Activated CD8-positive, alpha-beta T cell treated with anti-CD3 and anti-CD28 coated beads, Interleukin-2, amount 10 ng/mL, durations not matched to agents 7 days and 5 days (primary cell): Measurements from ENCODE around the gene BACE2. TPM values are rescaled to one million over a fixed set of nuclear protein-coding genes. Genes with fewer than 3 reads are reported as not detected.

Source experiments
- ATAC-seq: fragments of 150-1000 bp; cut with Tn5 transposase; one replicate; pipeline ENCODE4 v1.10.0; 2021; ENCODE audit warnings: moderate library complexity
- CTCF ChIA-PET: fragments of 350-600 bp; sonication (Branson Sonifier 250); formaldehyde crosslinking; loops from one replicate; lab custom pipeline; 2021; ENCODE audit warnings: antibody characterized with exemption; lab: Charles Lee
- POLR2A ChIA-PET: fragments of 350-600 bp; sonication (Branson Sonifier 250); formaldehyde crosslinking; loops from one replicate; lab custom pipeline; 2021; ENCODE audit warnings: antibody characterized with exemption; lab: Charles Lee
- DNase-seq: peaks from one replicate; pipeline ENCODE4 v3.0.0-alpha.2; 2020
- H3K27ac Mint-ChIP-seq: one replicate; pipeline ENCODE4 v1.8.0; 2021; ENCODE audit warnings: mild to moderate bottlenecking, mixed read lengths
- H3K27me3 Mint-ChIP-seq: one replicate; pipeline ENCODE4 v1.8.0; 2021; ENCODE audit warnings: low read depth, mixed read lengths
- H3K36me3 Mint-ChIP-seq: one replicate; pipeline ENCODE4 v1.8.0; 2021; ENCODE audit warnings: low read depth, mixed read lengths
- H3K4me1 Mint-ChIP-seq: one replicate; pipeline ENCODE4 v1.8.0; 2021; ENCODE audit warnings: low read depth, mixed read lengths
- H3K4me3 Mint-ChIP-seq: one replicate; pipeline ENCODE4 v1.8.0; 2021; ENCODE audit warnings: mild to moderate bottlenecking, mixed read lengths
- H3K9me3 Mint-ChIP-seq: one replicate; pipeline ENCODE4 v1.8.0; 2022; ENCODE audit warnings: mixed read lengths; ENCODE audit not compliant: insufficient read depth
- total RNA-seq, 2 experiments: library from RNA; stranded (reverse); gene quantifications; one replicate each; pipeline ENCODE4 v1.2.3, GENCODE V29; 2021

The BACE2 gene
- total RNA-seq, 2 experiments from 2014 or later, result 4.1 to 4.6 TPM

DNA sequence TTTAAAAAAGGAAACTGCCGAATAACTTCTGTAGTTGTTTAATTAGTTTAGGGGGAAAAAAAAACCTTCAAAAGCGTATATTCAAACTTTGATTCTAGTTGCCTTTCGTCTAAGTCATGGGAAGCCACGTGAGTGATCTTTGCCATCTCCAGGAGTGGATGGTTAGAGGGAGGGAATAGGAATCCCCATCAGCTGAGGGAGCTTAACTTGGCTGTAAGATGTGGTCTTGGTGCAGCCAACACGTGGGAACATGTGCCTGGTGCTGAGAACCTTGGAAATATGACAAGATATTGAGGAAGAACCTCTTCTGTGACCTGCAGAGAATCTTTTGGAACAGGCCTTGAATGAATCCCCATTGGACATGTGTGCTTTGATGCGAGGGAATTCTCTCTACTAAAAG is 1.7 kb downstream of the BACE2 start:
- no peaks in the 10 kb centered on the region for H3K9me3 Mint-ChIP-seq
- ATAC-seq, result no peak
- H3K27me3 Mint-ChIP-seq, result peaks cover 40% of the 10 kb centered on the region
- no peaks in the 10 kb centered on the region for H3K36me3 Mint-ChIP-seq
- CTCF ChIA-PET, result interaction anchor here (1.0 to 2.0 kb wide), 2 partner anchors 11 to 17 kb away, joined by 3 to 5 read pairs; no protein-coding TSS in a partner anchor
- no peak for DNase-seq
- no peak overlapping the region for H3K4me3 Mint-ChIP-seq
- POLR2A ChIA-PET, result no interaction called here
- H3K27ac Mint-ChIP-seq, result no peak overlapping the region
- H3K4me1 Mint-ChIP-seq, result peaks cover 12% of the 10 kb centered on the region

DNA sequence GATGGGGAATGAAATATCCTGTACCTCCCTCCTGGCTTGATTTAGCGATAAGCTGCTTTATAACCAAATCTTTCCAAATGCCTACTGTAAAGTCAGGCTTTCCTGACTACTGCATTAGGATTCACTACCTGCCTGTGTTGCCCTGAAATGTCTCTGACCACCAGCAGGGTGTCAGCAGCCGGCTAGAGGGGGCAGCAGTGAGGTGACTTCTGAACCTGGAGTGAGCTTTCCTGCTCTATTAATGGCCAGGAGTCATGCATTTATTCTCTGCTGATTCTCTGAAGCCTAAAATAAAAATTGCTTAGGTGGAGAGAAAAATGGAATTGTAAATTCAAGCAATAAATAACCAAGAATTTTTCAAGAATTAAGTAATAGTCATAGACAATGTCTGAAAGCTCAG is 2.5 kb downstream of the BACE2 start:
- POLR2A ChIA-PET, result interaction anchor here (0.6 kb wide), 1 partner anchor 193 kb away, joined by 3 read pairs; no protein-coding TSS in a partner anchor
- H3K27me3 Mint-ChIP-seq, result peaks cover 36% of the 10 kb centered on the region

DNA sequence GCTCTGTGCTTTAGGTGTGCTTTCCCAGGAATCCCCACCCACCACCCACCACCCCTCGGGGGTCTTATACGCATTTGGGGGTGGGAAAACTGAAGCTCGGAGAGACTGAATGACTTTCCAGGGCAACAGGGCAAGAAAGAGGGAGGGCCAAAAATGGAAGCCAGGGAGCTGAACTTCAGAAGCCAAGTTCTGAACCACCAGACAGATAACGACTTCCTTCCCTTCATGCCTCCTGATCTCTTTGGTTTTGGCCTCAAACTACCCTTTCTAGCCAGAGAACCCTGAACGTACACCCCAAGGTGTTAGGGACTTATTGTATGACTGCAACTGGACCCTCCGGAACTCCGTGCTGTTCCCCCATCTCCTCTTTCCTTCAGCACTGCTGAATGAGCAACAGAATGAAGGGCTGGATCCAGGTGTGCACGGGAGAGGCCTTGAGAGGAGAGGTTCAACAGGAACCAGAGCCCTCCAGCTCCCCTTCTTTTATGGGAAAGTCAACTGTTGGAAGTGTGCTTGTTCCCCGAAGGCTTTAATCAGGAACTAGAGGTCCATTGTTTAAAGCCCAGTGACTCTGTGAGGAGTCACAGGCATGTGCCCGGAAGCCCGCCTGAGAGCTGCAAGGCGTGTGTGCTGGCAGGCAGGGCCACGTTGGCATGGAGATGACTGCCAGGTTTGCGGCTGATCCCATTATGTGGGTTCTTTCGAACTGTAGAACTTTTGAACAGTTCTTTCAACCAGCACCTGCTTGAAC is 3.1 kb downstream of the BACE2 start:
- no peaks in the 10 kb centered on the region for H3K36me3 Mint-ChIP-seq
- ATAC-seq (no peak), DNase-seq (no peak)
- no peak overlapping the region for H3K4me3 Mint-ChIP-seq
- ChIA-PET POLR2A (interaction anchor here (0.6 kb wide), 1 partner anchor 192 kb away, joined by 3 read pairs; no protein-coding TSS in a partner anchor), CTCF (interaction anchor here (1.3 to 2.8 kb wide), 4 partner anchors 10 to 112 kb away, joined by 3 to 12 read pairs (median 6); no protein-coding TSS in a partner anchor)
- H3K27me3 Mint-ChIP-seq, result peaks cover 34% of the 10 kb centered on the region
- H3K4me1 Mint-ChIP-seq, result peaks cover 12% of the 10 kb centered on the region
- H3K9me3 Mint-ChIP-seq, result no peaks in the 10 kb centered on the region
- H3K27ac Mint-ChIP-seq, result no peak overlapping the region

More for the DNA sequence above, 2.5 kb downstream of the BACE2 start:
- CTCF ChIA-PET, result interaction anchor here (1.3 to 2.8 kb wide), 4 partner anchors 11 to 112 kb away, joined by 3 to 12 read pairs (median 6); no protein-coding TSS in a partner anchor
- peaks cover 12% of the 10 kb centered on the region for H3K4me1 Mint-ChIP-seq
- ATAC-seq, result no peak
- H3K36me3 Mint-ChIP-seq, result no peaks in the 10 kb centered on the region
- H3K9me3 Mint-ChIP-seq, result no peaks in the 10 kb centered on the region
- peak; percentile 53 for DNase-seq
- no peak overlapping the region for H3K4me3 Mint-ChIP-seq
- H3K27ac Mint-ChIP-seq, result no peak overlapping the region

DNA sequence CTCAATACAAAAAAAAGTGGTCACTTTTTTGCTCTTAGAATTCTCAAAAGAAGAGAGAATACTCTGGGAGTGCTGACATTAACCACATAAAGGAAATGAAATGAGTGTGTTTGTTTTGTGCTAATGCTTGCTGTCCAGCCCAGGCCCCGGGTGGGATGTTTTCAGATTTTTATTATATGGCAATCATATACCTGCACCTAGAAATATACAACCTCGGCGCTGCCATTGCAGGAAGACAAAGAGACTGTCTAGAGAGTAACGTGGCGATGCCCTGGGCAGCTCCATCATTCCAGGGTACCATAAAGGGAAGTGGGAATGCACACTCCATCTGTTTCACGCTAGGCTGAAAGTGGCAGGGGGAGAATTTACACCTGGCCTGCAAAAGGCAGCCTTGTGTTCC is 7.1 kb downstream of the BACE2 start:
- Mint-ChIP-seq H3K9me3 (no peaks in the 10 kb centered on the region), H3K27me3 (peaks cover 21% of the 10 kb centered on the region), H3K4me1 (peaks cover 3% of the 10 kb centered on the region), H3K36me3 (no peaks in the 10 kb centered on the region), H3K4me3 (no peak overlapping the region), H3K27ac (no peak overlapping the region)
- ChIA-PET CTCF (no interaction called here), POLR2A (no interaction called here)
- DNase-seq (no peak), ATAC-seq (no peak)

DNA sequence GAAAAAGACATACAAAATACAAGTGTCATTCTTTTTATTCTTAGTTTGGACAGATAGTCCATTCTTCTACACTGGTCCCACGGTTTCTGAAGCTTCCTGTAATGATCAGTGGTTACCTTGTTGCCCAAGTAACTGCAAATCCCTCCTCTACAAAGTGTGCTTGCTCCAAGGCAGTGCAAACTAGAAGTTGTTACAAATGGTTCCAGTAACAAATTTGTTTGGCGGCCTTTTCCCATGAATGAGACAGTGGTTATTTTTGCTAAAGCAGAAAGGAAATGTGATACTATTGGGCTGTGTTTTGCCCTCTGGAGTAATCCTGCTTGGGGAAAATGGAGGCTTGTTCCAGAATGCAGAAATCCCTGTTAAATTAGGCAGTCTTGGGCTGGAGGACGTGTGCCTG is 8.9 kb downstream of the BACE2 start:
- ChIA-PET CTCF (no interaction called here), POLR2A (no interaction called here)
- DNase-seq (no peak), ATAC-seq (no peak)
- Mint-ChIP-seq H3K36me3 (no peaks in the 10 kb centered on the region), H3K9me3 (no peaks in the 10 kb centered on the region), H3K4me1 (no peaks in the 10 kb centered on the region), H3K4me3 (no peak overlapping the region), H3K27ac (no peak overlapping the region), H3K27me3 (peaks cover 17% of the 10 kb centered on the region)

DNA sequence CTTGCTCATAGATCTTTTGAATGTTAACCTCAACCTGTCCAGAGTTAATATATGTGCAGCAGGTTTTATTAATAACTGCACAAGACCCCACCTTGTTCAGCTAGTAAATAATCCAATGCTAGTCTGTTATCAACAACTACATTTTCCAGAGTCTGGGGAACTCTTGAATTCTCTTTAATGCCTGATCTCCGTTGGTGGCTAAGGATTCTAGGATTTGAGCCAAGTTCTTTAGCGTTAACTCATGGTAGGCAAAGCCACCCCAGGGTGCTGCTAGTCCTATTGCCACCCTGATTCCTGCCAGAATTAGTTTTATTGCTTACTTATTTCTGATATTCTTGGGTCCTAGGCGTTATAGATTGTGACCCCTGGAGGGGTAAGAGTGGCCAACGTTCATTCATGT is 12.8 kb downstream of the BACE2 start:
- CTCF ChIA-PET, result interaction anchor here (2.4 kb wide), 1 partner anchor 9 kb away, joined by 12 read pairs; no protein-coding TSS in a partner anchor
- H3K4me1 Mint-ChIP-seq, result no peaks in the 10 kb centered on the region

DNA sequence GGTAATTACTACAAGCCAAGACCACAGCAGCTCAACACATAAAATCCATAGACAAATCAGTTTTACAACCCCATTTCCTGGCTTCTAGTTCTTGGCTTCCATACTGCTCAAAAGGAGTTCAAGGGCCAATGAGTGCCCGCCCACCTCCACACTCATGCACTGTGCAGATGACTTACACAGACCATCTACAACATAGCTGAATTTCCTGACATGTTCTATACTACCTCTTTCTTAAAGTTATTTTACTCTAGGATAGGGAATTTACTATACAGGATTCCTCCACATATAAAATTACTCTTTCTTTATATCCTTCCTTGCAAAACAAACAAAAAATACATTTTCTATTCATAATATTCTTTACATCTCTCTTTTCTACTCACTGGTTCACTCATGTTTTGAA is 14.6 kb downstream of the BACE2 start:
- H3K9me3 Mint-ChIP-seq, result no peaks in the 10 kb centered on the region
- H3K4me1 Mint-ChIP-seq, result no peaks in the 10 kb centered on the region
- H3K27me3 Mint-ChIP-seq, result peaks cover 7% of the 10 kb centered on the region
- POLR2A ChIA-PET, result no interaction called here
- ATAC-seq (no peak), DNase-seq (no peak)
- no peak overlapping the region for H3K27ac Mint-ChIP-seq
- H3K36me3 Mint-ChIP-seq, result no peaks in the 10 kb centered on the region
- CTCF ChIA-PET, result interaction anchor here (2.4 kb wide), 1 partner anchor 11 kb away, joined by 12 read pairs; no protein-coding TSS in a partner anchor
- no peak overlapping the region for H3K4me3 Mint-ChIP-seq

More for the DNA sequence above, 12.8 kb downstream of the BACE2 start:
- no peaks in the 10 kb centered on the region for H3K9me3 Mint-ChIP-seq
- POLR2A ChIA-PET, result no interaction called here
- H3K27me3 Mint-ChIP-seq, result peaks cover 11% of the 10 kb centered on the region
- no peak overlapping the region for H3K27ac Mint-ChIP-seq
- DNase-seq, result no peak
- no peak overlapping the region for H3K4me3 Mint-ChIP-seq
- no peaks in the 10 kb centered on the region for H3K36me3 Mint-ChIP-seq
- no peak for ATAC-seq

DNA sequence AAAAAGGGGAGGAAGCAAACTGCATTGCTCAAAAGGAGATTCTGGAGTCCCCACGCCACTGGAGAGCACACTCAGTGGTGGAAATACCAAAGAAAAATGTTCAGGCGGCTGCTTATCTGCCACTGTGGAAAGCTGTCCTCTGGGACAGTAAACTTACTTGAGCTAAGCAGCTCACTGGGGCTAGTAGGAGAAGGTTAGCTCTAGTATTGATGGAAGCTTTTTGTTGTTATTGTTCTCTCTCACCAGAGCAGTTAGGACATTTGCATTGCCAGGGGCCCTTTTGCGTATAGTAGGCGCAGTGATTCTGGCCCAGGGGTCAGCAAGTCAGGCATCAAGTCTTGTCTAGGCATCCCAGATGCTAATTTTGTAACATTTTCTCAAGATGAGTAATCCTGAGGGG is 15.6 kb downstream of the BACE2 start:
- ChIA-PET CTCF (no interaction called here), POLR2A (no interaction called here)
- H3K9me3 Mint-ChIP-seq, result no peaks in the 10 kb centered on the region
- no peaks in the 10 kb centered on the region for H3K4me1 Mint-ChIP-seq
- H3K27ac Mint-ChIP-seq, result no peak overlapping the region
- no peaks in the 10 kb centered on the region for H3K36me3 Mint-ChIP-seq
- no peak overlapping the region for H3K4me3 Mint-ChIP-seq
- ATAC-seq (no peak), DNase-seq (no peak)
- peaks cover 7% of the 10 kb centered on the region for H3K27me3 Mint-ChIP-seq

DNA sequence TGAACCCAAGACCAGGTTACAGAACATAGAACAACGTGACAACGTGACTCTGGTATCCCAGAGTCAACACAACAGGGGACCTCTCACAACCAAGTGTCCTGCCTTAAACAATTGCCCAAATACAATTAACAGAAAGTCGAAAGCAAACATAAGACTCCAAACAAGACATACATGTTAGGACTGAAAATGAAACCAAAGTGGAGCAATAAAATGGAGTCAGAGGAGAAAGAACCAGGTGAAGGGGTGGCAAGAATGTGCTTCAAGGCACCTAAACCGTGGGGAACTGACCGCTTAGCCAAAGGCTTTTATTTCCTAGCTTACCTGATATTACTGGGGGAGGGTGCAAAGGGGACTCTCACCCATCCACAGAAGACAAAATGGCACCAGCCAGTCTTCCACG is 17.8 kb downstream of the BACE2 start:
- Mint-ChIP-seq H3K9me3 (peaks cover 4% of the 10 kb centered on the region), H3K4me3 (no peak overlapping the region), H3K4me1 (no peaks in the 10 kb centered on the region), H3K36me3 (no peaks in the 10 kb centered on the region), H3K27me3 (peaks cover 2% of the 10 kb centered on the region), H3K27ac (no peak overlapping the region)
- DNase-seq (no peak), ATAC-seq (no peak)
- ChIA-PET POLR2A (no interaction called here), CTCF (no interaction called here)

DNA sequence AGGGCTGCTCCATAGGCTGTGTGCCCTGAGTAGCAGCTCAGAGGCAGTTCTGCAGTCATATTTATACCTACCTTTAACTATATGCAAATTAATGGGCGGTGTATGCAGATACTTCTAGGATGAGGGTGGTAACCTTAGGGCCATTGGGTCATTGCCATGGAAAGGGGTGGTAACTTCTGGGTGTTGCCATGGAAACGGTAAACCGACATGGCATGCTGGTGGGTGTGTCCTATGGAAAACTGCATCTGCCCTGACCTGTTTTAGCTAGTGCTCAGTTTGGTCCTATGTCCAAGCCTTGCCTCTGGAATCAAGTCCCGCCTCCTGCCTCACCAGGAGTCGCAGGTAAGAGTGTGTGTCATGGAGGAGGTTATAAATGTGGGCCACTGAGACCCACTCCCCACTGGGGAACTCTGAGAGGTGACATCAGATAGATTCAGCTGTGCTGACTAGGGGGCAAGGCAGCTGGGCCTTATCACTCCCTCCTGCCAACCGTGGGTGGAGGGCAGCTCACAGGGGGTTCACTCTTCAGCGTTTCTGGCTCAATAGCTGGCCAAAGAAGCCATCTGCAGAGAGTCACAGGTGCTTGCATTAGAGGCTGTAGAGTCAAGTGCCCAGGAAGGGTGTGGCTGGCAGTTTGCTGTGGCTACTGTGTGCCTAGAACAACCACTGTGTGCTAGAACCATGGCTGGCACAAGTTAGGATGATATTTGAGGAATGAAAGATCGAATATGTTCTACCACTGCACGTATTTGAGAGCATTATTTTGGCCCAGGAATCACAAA is 19.0 kb downstream of the BACE2 start:
- Mint-ChIP-seq H3K27me3 (peaks cover 2% of the 10 kb centered on the region), H3K27ac (no peak overlapping the region), H3K4me1 (no peaks in the 10 kb centered on the region), H3K36me3 (no peaks in the 10 kb centered on the region), H3K4me3 (no peak overlapping the region), H3K9me3 (peaks cover 4% of the 10 kb centered on the region)
- DNase-seq (no peak), ATAC-seq (no peak)
- ChIA-PET CTCF (no interaction called here), POLR2A (no interaction called here)

DNA sequence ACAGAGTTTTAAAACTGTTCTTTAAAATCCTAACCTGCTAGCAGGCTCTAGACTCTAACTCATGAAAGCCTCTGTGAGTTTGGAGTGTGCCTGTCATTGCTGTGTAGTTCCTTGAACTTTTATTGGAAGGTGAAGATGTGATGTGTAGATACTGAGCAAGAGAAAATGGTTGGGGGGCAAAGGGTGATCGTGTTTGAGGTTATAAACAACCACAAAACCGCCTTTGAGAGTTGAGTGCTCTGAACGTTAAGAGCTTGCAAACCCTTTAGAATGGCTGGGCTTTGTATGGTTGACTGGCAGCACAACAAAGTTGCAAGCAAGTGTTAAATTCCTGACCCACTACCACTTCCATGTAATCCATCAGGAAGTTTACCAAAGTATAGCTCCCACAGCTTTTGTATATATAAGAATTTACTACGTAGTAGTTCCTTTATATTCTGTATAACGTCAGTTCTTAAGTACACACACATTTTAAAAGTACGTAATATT is 19.6 kb downstream of the BACE2 start:
- Mint-ChIP-seq H3K4me3 (no peak overlapping the region), H3K4me1 (no peaks in the 10 kb centered on the region), H3K27me3 (peaks cover 2% of the 10 kb centered on the region), H3K9me3 (peaks cover 4% of the 10 kb centered on the region), H3K36me3 (no peaks in the 10 kb centered on the region), H3K27ac (no peak overlapping the region)
- no peak for ATAC-seq
- no peak for DNase-seq
- ChIA-PET POLR2A (no interaction called here), CTCF (no interaction called here)
